C4-2B (cell line): Measurements from ENCODE around the gene C8B.

Experiments used
- CTCF ChIP-seq: fragments of 450-650 bp; conservative IDR thresholded peaks from 2 replicates; pipeline ENCODE4 v1.5.1; 2017; ENCODE audit warnings: mild to moderate bottlenecking
- ZFX ChIP-seq: fragments of 450-650 bp; IDR thresholded peaks from 2 replicates; pipeline ENCODE4 v1.6.1; 2017

GRCh38 chr1:56966698-56966999 is 834 bp upstream of the C8B start:
- TF ChIP-seq CTCF (no peak), ZFX (no peak)
